ENCODE data around the gene PSMD8. TPM values are rescaled to one million over a fixed set of nuclear protein-coding genes. Genes with fewer than 3 reads are reported as not detected.

PSMD8 gene
- total and polyA plus RNA-seq, 11 donors: 186 to 690 (median 325) TPM

DNA sequence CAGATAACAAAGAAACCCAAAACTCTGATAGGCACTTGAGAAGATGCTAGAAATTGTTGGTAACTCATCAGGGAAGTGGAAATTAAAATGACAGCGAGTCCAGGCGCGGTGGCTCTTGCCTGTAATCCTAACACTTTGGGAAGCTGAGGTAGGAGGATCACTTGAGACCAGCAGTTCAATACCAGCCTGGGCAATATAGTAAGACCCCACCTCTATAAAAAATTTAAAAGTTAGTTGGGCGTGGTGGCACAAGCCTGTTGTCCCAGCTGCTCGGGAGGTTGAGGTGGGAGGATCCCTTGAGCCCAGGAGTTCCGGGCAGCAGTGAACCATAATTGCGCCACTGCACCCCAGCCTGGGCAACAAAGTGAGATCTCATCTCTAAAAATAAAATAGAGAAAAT, 56.6 kb downstream of the PSMD8 start:
- WGBS, 4 donors: 77 to 84% (median 81%) methylated on average over 7 of the region's 7 CpGs
- H3K27me3 ChIP-seq: peaks cover 8 to 42% (median 22%) of the 10 kb centered on the region in 9 donors

DNA sequence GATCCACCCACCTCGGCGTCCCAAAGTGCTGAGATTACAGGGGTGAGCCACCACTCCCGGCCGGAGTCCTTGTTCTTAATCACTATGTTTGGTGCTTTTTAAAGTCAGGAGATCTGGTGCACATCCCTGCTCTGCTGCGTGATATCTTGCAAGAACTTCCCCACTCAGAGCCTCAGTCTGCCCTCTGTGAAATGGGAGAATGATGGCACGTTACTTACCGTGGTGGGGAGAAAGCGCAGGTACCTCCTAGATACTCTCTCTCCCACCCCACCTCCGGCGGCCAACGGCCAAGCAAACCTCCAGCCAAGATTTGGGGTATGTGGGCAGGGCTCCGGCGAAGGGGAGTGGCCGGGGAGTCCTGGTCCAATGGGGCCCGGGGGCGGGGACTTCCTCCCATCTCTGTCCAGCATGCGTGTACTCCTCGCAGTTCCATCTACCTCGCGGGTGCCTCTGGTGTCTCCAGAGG, 58.9 kb downstream of the PSMD8 start, which contains the start of gene RYR1:
Gene RYR1 (plus strand): TSS at position 424 of the 466 bp plus-strand sequence. CDS start 139 bp downstream, outside the sequence.
- intact Hi-C loops (cut with DNase I): loop anchor here in 1 of 10 donors (10.0 kb wide), 1 partner anchor 152 kb away; no protein-coding TSS in a partner anchor
- no peak for TF ChIP-seq POLR2A (IDR thresholded peaks at IDR 0.05)
- no peak for TF ChIP-seq CTCF (IDR thresholded peaks at IDR 0.05)
- Histone ChIP-seq H3K36me3 (no peaks in the 10 kb centered on the region), H3K4me1 (peaks cover 0 to 17% (median 0%) of the 10 kb centered on the region in 12 donors), H3K4me3 (peak within 1 kb of the TSS in 6 of 12 donors; percentile 4 to 20 (median 12)), H3K9me3 (no peaks in the 10 kb centered on the region), H3K27me3 (peaks cover 8 to 52% (median 25%) of the 10 kb centered on the region in 9 donors), H3K27ac (no peak within 1 kb of the TSS)
- ATAC-seq (peak in 3 of 4 donors; percentile 85 to 89 (median 88)), DNase-seq (peak; percentile 40 to 87 (median 71))
- WGBS, 4 donors: 13 to 54% (median 14%) methylated on average over 5 to 20 of the region's 20 CpGs

More for the DNA sequence above, 56.6 kb downstream of the PSMD8 start:
- Histone ChIP-seq H3K4me3 (no peak overlapping the region), H3K4me1 (peaks cover 0 to 22% (median 0%) of the 10 kb centered on the region in 12 donors), H3K9me3 (no peaks in the 10 kb centered on the region), H3K27ac (no peak overlapping the region), H3K36me3 (no peaks in the 10 kb centered on the region)
- no peak for TF ChIP-seq POLR2A (IDR thresholded peaks at IDR 0.05)
- no peak for TF ChIP-seq CTCF (IDR thresholded peaks at IDR 0.05)
- ATAC-seq: no peak
- intact Hi-C loops (cut with DNase I): loop anchor here in 1 of 10 donors (10.0 kb wide), 1 partner anchor 154 kb away; no protein-coding TSS in a partner anchor
- no peak for DNase-seq

Other genes with a start within 250 kb of the PSMD8 start
- gene DPF1, start 150.3 kb upstream of the PSMD8 start, total RNA-seq: 1 to 10 TPM in 1 of 9 donors, under 1 TPM in 6, not detected in 2; 0.11 to 1.2 (median 0.37) TPM
- gene DPF1, start 150.3 kb upstream of the PSMD8 start, polyA plus RNA-seq: under 1 TPM; 0.12 to 0.23 TPM
- gene PPP1R14A, start 118.2 kb upstream of the PSMD8 start, total RNA-seq: 10 to 100 TPM; 13.0 to 88.5 (median 25.3) TPM
- gene PPP1R14A, start 118.2 kb upstream of the PSMD8 start, polyA plus RNA-seq: 10 to 100 TPM; 18.2 to 83.1 TPM
- gene SPINT2, start 110.0 kb upstream of the PSMD8 start, total RNA-seq: 10 to 100 TPM in 7 of 9 donors, 1 to 10 TPM in 2; 3.5 to 27.7 (median 15.9) TPM
- gene SPINT2, start 110.0 kb upstream of the PSMD8 start, polyA plus RNA-seq: 10 to 100 TPM in 1 of 2 donors, 1 to 10 TPM in 1; 3.6 to 11.3 TPM
- gene C19orf33, start 70.3 kb upstream of the PSMD8 start, total RNA-seq: 10 to 100 TPM in 5 of 9 donors, 1 to 10 TPM in 3, not detected in 1; 3.5 to 73.1 (median 11.5) TPM
- 10 to 100 TPM; 12.2 to 54.2 TPM for gene C19orf33, start 70.3 kb upstream of the PSMD8 start, polyA plus RNA-seq
- gene YIF1B, start 58.6 kb upstream of the PSMD8 start, total RNA-seq: 10 to 100 TPM; 26.4 to 47.4 (median 31.9) TPM
- gene YIF1B, start 58.6 kb upstream of the PSMD8 start, polyA plus RNA-seq: 100 to 1,000 TPM in 1 of 2 donors, 10 to 100 TPM in 1; 39.2 to 113 TPM
- 10 to 100 TPM in 4 of 9 donors, 1 to 10 TPM in 5; 3.1 to 23.6 (median 8.5) TPM for gene KCNK6, start 54.7 kb upstream of the PSMD8 start, total RNA-seq
- 1 to 10 TPM; 4.4 to 6.4 TPM for gene KCNK6, start 54.7 kb upstream of the PSMD8 start, polyA plus RNA-seq
- gene CATSPERG, start 38.7 kb upstream of the PSMD8 start, total RNA-seq: 1 to 10 TPM in 6 of 9 donors, under 1 TPM in 3; 0.19 to 3.0 (median 1.9) TPM
- 1 to 10 TPM; 1.3 to 2.9 TPM for gene CATSPERG, start 38.7 kb upstream of the PSMD8 start, polyA plus RNA-seq
- gene GGN, start 13.5 kb downstream of the PSMD8 start, total RNA-seq: under 1 TPM in 5 of 9 donors, not detected in 4; 0.18 to 0.67 (median 0.31) TPM
- under 1 TPM; 0.15 to 0.42 TPM for gene GGN, start 13.5 kb downstream of the PSMD8 start, polyA plus RNA-seq
- gene SPRED3, start 14.1 kb downstream of the PSMD8 start, total RNA-seq: 1 to 10 TPM in 2 of 9 donors, under 1 TPM in 6, not detected in 1; 0.18 to 3.1 (median 0.72) TPM
- 1 to 10 TPM in 1 of 2 donors, under 1 TPM in 1; 0.30 to 1.3 TPM for gene SPRED3, start 14.1 kb downstream of the PSMD8 start, polyA plus RNA-seq
- gene FAM98C, start 28.5 kb downstream of the PSMD8 start, total RNA-seq: 10 to 100 TPM in 8 of 9 donors, 1 to 10 TPM in 1; 9.3 to 15.8 (median 11.9) TPM
- 10 to 100 TPM in 1 of 2 donors, 1 to 10 TPM in 1; 9.6 to 10.3 TPM for gene FAM98C, start 28.5 kb downstream of the PSMD8 start, polyA plus RNA-seq
- gene RASGRP4, start 51.6 kb downstream of the PSMD8 start, total RNA-seq: 1 to 10 TPM in 6 of 9 donors, under 1 TPM in 3; 0.51 to 6.7 (median 1.4) TPM
- gene RASGRP4, start 51.6 kb downstream of the PSMD8 start, polyA plus RNA-seq: under 1 TPM; 0.61 to 0.91 TPM
- 1 to 10 TPM in 5 of 9 donors, under 1 TPM in 4; 0.44 to 2.1 (median 1.4) TPM for gene RYR1, start 59.1 kb downstream of the PSMD8 start, total RNA-seq
- gene RYR1, start 59.1 kb downstream of the PSMD8 start, polyA plus RNA-seq: under 1 TPM; 0.61 to 0.72 TPM
- gene MAP4K1, start 243.4 kb downstream of the PSMD8 start, total RNA-seq: 1 to 10 TPM; 1.2 to 9.9 (median 2.7) TPM
- 1 to 10 TPM in 1 of 2 donors, under 1 TPM in 1; 0.69 to 2.7 TPM for gene MAP4K1, start 243.4 kb downstream of the PSMD8 start, polyA plus RNA-seq
- 1,000 to 10,000 TPM in 1 of 9 donors, 100 to 1,000 TPM in 8; 447 to 1,239 (median 596) TPM for gene EIF3K, start 244.6 kb downstream of the PSMD8 start, total RNA-seq
- 100 to 1,000 TPM; 761 to 801 TPM for gene EIF3K, start 244.6 kb downstream of the PSMD8 start, polyA plus RNA-seq

Data from heart left ventricle (tissue), 16 donors.